Suppressor macrophage treated with lipopolysaccharide for 4 hours (primary cell): Measurements from ENCODE around the gene CRELD2.

ENCODE experiments used
- DNase-seq: peaks from one replicate; pipeline ENCODE4 v3.0.0-alpha.2; 2020

CRELD2 gene, protein sequence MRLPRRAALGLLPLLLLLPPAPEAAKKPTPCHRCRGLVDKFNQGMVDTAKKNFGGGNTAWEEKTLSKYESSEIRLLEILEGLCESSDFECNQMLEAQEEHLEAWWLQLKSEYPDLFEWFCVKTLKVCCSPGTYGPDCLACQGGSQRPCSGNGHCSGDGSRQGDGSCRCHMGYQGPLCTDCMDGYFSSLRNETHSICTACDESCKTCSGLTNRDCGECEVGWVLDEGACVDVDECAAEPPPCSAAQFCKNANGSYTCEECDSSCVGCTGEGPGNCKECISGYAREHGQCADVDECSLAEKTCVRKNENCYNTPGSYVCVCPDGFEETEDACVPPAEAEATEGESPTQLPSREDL

DNA sequence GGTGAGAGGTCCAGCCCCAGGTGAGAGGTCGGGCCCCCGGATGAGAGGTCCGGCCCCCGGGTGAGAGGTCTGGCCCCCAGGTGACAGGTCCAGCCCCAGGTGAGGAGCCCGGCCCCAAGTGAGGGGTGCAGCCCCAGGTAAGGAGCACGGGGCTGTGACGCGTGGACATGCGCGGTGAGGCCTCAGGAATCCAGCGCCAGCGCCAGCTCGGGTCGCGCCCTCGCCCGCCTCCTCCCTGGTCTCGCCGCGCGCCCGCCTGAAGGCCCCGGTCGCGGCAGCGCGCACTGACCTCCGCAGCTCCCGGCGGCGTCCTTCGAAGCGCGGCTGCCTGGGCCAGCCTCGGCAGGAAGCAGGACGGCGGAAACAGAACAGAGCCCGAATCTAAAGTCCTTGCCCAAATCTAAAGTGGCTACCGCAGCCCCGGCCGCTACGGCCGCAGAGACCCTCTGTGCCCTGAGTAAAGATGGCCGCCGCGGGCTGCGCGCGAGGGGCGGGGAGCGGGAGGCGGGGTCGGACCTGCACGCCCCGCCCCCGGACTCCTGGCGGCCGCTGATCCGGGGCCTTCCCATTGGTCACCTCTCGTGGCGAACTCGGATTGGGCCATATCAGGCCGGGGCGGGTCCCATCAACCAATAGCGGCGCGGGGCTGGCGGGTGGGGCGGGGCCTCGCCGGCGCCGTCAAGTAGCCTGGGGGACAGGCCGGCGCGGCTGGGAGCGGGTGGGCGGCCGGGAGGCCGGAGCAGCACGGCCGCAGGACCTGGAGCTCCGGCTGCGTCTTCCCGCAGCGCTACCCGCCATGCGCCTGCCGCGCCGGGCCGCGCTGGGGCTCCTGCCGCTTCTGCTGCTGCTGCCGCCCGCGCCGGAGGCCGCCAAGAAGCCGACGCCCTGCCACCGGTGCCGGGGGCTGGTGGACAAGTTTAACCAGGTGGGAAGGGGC lies at the start of gene CRELD2, which contains the start of gene ALG12:
Gene CRELD2 (plus strand): TSS at position 661 of the 937 bp plus-strand sequence. CDS start 136 bp downstream, at position 797.
Gene ALG12 (minus strand): TSS at position 465 of the 937 bp plus-strand sequence. CDS start 4,673 bp downstream, outside the sequence.
- peak; percentile 99 for DNase-seq

DNA sequence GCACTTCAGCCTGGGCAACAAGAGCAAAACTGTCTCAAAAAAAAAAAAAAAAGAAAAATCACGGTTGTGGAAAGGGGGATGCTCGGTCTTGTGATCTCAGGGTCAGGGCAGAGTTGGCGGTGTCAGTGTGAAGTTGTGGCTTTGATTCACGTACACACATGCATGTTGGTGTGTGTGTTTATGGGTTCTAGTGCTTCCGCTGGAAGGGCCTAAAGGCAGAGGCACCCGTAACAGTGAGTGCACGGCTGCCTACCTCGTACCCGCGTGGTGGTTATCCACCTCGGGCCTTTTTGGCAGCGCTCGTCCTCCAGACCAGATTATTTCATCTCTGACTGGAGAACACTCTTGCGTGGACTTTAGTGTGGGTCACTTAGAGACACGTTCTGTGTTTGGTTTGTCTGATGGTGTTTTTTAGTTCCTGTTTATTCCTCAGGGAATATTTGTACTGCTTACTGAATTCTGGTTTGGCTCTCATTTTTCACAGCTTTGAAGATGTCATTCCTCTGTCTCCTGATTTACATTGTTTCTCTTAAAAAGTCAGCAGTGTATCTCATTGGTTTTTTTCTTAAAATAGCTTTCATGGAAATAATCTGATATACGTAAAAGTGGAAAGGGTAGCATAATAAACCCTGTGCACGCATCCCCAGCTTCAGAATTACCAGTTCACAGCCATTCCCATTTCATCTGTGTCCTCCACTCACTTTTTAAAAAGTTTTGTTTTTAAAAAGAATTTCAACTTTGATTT lies 49.2 kb upstream of the CRELD2 start:
- no peak for DNase-seq

- no peak for DNase-seq
Observed at GRCh38 chr22:49869845-49870712, 48.4 kb upstream of the CRELD2 start.

- DNase-seq = no peak
Observed at GRCh38 chr22:49871482-49871881, 47.0 kb upstream of the CRELD2 start.

DNA sequence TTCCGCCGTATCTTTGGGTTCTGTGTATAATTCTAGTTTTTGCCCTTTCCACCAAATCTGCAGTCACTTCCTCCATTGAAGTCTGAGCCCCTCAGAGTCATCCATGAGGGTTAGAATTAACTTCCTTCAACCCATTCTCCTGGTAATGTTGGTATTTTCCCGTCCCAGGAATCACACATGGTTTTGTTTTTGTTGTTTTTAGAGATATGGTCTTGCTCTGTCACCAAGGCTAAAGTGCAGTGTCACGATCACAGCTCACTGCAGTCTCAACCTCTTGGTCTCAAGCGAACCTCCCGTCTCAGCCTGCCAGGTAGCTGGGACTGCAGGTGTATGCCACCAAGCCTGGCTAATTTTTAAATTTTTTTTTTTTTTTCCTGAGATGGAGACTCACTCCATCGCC lies 46.1 kb upstream of the CRELD2 start:
- no peak for DNase-seq

DNA sequence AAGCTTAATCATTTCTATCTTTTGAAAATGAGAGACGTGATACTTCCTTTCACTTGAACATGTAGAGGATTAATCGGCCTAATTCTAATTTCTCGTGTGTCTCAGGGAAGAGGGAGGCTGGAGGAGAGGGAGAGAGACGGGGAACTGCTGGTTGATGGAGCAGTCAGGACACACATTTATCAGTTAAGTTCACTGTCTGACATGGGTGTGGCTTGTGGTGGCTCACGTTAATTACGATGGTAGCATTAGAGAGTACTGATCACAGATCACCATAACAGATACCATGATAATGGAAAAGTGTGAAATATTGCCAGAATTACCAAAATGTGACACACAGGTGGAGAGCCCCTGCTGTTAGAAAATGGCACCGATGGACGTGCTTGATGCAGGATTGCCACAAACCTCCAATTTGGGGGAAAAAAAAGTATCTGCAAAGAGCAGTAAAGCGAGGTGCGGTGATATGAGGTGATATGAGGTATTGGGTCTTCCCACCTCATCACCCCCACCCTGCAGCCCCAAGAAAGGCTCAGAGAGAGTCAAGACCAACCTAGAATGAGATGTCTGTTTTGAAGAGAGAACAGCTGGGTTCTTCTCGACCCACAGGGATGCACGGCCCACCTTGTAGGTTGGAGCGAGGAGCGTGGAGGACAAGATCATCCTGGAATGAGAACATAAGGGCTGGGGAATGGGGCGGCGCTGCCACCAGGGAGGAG lies 45.0 kb upstream of the CRELD2 start:
- no peak for DNase-seq

DNA sequence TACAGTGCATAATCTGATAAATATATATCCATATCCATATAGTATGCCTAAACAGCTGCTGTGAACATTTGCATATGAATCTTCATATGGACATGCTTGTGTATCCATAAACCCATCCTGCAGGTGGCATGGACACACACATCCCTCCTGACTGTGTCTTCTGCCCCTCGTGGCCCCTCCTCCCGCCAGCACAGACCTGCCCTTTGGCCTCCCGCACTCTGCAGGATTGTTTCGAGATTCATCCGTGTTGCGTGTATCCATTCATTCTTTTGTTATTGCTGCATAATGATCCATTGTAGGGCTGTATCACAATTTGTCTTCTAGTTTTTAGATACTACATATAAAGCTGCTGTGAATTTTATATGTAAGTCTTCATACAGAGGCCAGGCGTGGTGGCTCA lies 40.8 kb upstream of the CRELD2 start:
- no peak for DNase-seq

DNA sequence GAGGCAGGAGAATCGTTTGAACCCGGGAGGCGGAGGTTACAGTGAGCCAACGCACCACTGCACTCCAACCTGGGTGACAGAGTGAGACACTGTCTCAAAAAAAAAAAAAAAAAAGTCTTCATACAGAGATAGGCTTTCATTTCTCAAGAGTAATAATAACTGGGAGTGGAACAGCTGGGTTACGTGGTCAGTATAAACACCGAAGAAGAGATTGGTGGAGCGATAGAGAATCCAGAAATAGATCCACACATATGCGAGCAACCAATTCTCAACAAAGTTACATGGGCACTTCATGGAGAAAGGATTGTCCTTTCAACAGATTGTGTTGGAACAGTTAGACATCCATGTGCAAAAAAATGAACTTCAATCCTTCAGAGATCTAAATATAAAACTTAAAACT lies 40.2 kb upstream of the CRELD2 start:
- no peak for DNase-seq

DNA sequence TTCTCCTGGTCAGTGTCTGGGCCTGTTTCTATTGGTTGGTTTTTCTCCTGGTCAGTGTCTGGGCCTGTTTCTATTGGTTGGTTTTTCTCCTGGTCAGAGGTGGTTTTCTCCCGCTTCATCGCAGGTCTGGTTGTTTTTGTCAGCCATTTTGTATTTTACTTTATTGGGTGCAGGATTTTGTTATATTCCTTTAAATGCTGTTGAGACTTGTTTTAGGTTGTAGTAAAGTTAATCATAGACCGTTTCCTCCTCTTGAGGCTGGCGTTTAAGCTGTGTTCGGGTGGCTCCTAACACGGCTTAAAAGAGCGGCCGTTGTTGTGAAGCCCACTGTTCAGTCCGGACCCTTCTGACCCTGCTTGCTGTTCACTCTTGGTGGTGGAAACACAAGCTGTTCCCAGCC lies 38.6 kb upstream of the CRELD2 start:
- no peak for DNase-seq

DNA sequence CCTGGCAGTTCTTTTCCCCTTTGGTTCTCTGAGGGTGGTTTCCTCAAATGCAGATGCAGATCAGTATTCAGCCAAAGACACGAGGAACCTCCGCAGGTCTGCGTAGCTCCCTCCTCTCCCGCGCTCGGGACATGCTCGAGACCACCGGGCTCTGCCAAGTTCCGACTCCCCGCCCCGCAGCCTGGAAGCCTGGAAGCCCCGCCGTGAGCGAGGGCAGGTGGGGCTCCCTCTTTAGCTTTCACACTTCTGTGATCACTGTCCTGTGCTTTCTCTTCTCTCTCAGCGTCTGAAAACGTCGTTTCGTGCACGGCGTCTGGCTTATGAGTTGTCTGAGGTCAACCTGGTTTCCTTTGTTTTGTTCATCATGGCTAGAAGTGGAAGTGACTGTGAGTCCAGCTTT lies 38.2 kb upstream of the CRELD2 start:
- no peak for DNase-seq

- DNase-seq = no peak
Observed at GRCh38 chr22:49881856-49882255, 36.6 kb upstream of the CRELD2 start.

DNA sequence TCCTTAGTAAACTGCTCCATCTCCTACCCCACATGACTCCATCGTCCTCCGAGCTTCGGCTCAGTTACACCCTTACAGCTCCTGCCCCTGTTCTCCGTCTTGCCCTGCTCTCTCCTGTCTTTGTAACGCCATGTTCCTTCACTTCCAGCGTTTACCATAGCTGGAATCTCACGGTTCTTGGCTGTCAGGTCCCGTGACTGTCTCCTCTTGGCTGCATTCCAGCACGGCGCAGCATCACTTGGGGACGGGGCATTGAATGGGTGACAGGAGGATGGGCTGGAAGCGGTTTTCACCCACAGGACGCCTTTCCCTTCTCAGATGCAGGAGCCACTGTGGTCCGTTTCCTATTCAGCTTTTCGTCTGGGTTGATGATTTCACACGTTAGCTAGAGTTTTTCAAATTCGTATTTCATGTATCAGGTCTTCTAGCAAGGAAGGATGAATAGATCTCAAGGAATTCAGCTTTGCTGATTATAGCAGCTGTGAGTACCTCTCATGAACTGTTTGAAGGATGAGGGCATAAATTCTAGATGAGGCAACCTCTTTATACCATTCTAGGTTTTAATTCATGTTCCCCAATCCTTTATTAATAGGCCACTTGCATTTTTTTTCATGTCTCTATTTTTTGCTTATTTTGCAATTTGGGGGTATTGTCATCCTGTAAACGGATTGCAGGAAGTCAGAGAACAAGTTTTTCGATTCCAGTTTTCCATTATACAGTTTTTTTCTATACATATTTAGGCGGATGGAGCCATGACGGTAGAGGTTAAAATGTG lies 35.7 kb upstream of the CRELD2 start:
- DNase-seq = no peak

DNA sequence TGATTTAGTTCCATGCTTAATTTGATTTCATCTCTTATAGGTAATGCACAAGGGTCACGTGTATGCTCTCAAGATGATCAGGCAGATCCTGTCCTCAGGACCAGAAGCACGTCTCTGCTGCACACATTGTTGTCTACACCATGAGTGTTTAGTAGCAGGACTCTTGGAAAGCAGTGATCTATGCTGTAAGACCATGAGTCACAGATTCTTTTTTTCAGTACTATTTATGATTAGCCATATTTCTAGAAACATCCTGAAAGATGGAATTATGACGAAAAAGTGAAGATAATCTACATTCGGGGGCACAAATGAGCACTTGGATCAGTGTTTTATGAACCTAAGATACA lies 35.2 kb upstream of the CRELD2 start:
- DNase-seq = no peak

DNA sequence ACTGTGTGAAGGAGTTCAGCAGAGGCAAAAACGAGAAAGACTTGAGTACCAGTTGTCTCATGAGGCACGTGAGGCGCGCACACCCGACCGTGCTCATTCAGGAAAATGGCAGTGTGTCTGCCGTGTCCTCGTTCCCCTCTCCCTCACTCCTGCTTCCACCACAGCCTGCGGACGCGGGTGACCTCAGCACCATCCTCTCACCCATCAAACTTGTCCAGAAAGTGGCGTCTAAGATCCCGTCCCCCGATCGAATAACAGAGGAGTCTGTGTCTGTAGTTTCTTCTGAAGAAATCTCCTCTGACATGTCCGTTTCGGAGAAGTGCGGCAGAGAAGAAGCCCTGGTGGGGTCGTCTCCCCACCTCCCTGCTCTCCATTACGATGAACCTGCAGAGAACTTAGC lies 34.4 kb upstream of the CRELD2 start:
- DNase-seq = no peak

GRCh38 chr22:49884503-49885260 lies 33.8 kb upstream of the CRELD2 start:
- no peak for DNase-seq

DNA sequence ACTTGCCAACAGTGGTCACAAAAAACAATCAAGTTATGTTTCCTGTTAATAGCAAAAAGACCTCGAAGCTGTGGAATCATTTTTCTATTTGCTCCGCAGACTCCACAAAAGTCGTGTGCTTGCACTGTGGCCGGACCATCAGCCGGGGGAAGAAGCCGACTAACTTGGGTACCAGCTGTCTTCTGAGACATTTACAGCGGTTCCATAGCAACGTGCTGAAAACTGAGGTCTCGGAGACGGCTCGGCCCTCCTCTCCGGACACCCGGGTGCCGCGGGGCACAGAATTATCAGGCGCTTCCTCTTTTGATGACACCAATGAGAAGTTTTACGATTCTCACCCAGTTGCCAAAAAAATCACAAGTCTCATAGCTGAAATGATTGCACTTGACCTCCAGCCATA lies 33.2 kb upstream of the CRELD2 start:
- no peak for DNase-seq

DNA sequence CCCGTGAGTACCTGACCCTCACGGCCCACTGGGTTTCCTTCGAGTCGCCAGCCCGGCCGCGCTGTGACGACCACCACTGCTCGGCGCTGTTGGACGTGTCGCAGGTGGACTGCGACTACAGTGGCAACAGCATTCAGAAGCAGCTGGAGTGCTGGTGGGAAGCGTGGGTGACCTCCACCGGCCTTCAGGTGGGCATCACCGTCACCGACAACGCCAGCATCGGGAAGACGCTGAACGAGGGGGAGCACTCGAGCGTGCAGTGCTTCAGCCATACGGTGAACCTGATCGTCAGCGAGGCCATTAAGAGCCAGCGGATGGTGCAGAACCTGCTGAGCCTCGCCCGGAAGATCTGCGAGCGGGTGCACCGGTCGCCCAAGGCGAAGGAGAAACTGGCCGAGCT lies 32.6 kb upstream of the CRELD2 start:
- no peak for DNase-seq

GRCh38 chr22:49886346-49887063 lies 31.9 kb upstream of the CRELD2 start:
- DNase-seq = no peak

GRCh38 chr22:49887064-49887451 lies 31.4 kb upstream of the CRELD2 start:
- no peak for DNase-seq
